NCI-H2081 treated with DMSO at 0.1 percent for 48 hours (cell line): ENCODE results near the gene ECI1.

Experiments
- DNase-seq: peaks from one replicate; lab custom pipeline; 2025; lab: John Stamatoyannopoulos, UW

ECI1 gene

DNA sequence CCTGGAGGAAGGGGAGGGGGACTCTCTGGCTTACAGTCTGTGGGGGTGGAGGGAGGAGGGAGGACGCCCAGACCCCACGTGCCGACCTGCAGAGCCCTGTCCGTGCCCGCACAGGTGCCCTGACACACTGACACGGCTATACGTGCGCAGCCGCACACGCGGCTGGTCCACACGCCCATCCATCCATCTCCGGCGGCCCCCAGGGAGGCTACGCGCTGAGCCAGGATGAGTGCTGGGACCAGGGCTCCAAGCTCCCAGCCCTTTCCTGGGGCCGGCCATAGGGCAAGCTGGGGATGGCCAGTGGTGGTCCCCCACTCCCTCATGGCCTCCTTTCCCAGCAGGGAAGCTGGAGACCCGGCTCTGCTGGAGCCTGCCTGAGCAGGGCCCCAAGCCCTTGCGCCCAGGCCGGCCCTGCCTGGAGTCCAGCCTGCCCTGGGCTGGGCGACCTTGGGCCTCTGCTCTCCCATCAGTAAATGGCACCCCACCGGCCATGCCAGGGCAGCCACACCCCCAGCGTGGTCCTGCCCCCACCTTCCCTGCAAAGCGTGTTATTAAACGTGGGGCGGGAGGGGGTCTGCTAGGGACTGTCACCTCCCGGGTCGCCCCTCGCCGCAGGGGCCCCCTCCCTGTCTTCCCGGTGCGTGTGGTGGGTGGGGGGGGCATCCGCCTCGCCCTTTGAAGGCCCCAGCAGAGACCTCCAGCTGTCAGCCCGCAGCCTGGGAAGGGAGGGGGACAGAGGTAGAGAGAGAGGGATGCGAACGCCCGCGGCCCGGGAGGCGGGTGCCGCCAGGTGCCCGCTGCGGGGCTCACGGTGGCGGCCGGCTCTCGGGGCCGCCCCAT, 55.8 kb downstream of the ECI1 start:
- no peak for DNase-seq

DNA sequence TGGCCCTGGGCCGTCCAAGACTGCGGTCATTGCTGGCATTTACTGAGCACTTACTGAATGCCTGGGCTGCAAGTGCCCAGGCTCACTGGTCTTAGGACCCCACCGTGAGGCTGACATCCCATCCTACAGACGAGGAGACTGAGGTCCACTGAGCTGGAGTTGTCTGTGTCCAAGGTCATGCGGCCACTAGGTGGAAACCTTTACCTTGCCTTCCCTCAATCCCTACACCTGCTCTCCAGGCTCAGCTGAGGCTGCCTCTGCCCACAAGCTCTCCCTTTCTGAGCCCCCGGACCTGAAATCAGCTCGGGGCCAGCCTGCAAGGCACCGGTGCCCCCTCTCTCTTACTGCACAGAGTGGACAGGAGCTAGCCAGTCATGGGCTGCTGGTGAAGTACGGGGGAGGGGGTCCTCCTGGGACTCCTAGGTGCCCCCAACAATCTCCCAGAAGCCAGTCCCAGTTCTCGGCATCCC, 56.5 kb downstream of the ECI1 start:
- DNase-seq = no peak

DNA sequence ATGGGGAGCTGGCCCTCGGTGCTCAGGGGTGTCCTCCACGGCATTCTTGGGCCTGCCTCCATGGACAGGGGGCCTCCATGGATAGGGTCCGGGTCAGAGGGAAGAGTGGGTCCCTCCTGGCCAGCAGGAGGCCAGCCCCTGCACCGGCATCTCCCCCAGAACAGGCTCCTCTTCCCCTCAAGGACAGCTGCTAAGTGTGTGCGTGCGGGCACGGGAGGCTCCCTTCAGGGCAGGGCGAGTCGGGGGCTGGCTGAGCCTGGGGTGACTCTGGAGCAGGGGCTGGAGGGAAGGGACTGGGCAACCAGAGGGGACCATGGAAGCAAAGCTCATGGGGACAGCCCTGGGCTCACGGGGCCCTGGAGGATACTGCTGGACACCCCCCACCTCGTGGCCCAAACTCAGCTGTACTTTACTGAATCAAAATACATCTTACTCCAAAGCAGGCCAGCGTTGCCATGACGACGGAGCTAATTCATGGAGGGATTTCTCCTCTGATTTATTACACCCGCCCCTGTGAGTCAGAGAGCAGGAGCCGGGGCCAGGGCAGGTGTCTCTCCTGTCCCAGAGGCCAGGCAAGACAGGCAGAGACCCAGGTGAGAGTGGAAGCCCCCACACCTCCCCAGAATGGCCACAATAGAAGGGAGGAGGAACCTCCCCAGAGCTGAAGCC, 57.1 kb downstream of the ECI1 start:
- no peak for DNase-seq

DNA sequence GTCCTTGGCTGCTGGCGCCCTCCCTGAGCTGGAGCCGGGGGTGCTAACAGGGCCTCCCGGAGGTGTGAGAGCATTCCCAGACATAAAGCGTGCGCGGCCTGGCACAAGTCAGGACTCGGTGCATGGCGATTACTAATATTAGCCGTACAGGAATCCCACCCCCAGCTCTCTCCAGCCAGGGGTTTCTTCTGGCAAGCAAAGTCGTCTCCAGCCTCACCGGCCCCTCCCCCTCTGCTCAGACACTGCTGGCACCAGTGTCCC, 60.0 kb downstream of the ECI1 start:
- DNase-seq = no peak

DNA sequence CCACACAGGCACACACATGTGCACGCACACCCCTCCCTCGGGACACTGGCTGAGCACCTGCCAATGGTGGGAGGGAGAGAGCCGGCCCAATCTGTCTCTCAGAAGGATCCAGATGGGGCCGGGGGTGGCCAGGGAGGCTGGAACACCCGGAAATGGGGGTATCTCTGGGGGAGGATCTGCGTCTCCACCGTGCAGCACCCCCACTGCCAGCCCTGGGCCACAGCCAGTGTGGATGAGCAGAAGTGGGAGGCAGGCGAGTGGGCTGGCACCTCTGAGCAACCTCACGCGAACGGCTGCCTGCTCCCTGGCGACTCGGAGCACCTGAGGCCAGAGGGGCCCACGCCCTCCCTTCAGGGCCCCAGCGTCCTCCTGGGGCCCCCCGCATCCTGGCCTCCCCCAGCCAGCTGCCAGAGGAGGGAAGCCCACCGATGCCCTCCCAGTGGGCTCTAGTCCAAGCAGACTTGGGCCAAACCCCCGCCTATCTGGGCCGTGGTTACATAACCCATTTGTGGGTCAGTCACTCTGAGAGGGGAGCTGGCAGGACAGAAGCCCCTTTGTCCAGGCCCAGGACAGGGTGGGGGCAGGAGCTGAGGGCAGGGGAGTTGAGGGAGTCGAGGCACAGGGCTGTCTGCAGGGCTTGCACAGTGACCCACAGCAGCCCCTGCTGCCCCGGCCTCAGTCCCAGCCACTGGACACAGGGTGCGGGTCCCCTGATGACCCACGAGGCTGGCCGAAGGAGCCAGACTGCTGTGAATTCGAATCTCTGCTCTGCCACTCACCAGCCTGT, 60.5 kb downstream of the ECI1 start:
- DNase-seq = no peak

DNA sequence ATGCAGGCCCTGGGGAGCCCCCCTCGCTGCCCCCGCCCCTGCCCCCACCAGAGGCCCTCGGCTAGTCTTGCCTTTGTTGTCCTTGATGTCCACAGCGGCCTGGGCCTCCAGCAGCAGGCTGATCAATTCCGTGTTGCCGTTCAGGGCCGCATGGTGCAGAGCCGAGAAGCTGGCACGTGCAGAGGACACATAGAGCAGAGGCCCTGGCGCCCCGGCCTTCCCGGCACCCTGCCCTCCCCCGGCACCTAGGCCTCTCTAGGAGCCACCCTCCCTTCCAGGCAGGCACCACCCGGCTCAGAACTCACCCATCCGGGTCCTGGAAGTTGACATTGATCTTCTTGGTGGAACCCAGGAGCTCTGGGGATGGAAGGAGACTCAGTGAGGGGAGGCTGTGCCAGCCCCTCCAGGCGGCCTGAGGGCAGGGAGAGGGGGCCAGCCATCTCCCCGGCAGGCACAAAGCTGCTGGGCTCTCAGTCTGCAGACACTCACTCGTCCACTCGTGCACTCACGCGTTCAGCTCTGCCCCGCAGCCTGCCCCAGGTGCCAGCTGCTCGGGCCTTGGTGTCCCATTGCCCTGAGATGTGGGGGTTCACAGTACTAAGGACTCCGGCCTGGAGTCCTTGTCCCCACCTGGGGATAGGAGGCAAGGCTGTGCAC, 61.3 kb downstream of the ECI1 start:
- DNase-seq = no peak
